ENCODE results near the gene IER3. TPM values are rescaled to one million over a fixed set of nuclear protein-coding genes. Genes with fewer than 3 reads are reported as not detected.
A peak's percentile ranks its signal among the peaks of the same experiment; 100 is the strongest.
"Not testable (repeated sequence)": the region's sequence is repeated elsewhere in the genome, so short reads cannot be mapped to it uniquely, and the experiment has no call there.

Gene IER3
- total RNA-seq, 2 experiments from 2014 or later = 10.0 to 62.7 TPM

DNA sequence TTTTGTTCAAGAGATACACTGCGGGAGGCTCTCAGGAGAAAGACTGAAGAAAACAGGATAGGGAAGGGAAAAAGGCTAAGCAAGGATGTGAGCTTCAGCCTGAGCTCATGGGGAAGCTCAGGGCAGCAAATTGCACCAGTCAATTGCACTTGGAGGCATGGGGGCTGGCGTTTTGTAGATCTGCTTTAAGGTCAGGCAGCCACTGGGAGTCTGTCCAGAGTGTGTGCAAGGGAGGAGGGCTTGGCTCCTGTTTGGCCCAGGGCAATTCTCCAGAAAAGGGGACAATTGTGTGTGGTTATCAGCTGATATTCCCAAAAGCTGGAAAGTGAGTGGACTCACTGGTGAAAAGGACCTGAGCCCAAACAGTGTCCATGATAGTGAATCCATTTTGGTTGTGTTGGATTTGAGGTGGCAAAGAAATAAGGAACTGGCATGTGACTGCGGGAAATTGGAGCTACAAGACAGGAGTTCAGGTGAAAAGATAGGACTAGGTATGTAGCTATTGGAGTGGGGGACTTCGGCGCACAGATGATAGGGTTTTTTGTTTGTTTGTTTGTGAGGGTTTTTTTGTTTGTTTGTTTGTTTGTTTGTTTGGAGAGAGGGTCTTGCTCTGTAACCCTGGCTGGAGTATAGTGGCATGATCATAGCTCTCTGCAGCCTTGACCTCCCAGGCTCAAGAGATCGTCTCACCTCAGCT, 22.3 kb upstream of the IER3 start:
- H3K9me3 Mint-ChIP-seq (ENCODE audit: low read depth) = no peaks in the 10 kb centered on the region
- CTCF ChIA-PET = interaction anchor here (0.8 to 5.3 kb wide), 7 partner anchors 11 to 63 kb away, joined by 3 to 30 read pairs (median 5); partner anchors contain the start of genes FLOT1 and IER3
- no peaks in the 10 kb centered on the region for H3K36me3 Mint-ChIP-seq
- H3K4me3 Mint-ChIP-seq = no peak overlapping the region
- H3K4me1 Mint-ChIP-seq = peaks cover 67% of the 10 kb centered on the region
- DNase-seq (no peak), ATAC-seq (no peak)
- no peaks in the 10 kb centered on the region for H3K27me3 Mint-ChIP-seq
- H3K27ac Mint-ChIP-seq = peak overlapping the region; percentile 93

DNA sequence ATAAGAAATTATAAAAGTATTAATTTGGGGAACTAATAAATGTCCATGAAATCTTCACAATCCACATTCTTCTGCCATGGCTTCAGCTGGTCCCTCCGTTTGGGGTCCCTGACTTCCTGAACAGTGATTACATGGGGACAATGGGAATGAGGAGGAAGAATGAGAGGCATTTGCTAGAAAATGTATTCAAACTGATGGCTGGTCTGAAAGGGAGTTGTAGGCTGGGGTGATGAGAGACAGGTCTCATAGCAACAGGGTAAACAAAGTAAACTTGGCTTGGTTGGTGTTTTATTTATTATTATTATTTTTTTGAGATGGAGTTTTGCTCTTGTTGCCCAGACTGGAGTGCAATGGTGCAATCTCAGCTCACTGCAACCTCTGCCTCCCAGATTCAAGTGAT, 21.1 kb upstream of the IER3 start:
- DNase-seq; H3K27ac Mint-ChIP-seq; ATAC-seq; H3K9me3 Mint-ChIP-seq (ENCODE audit: low read depth); H3K36me3 Mint-ChIP-seq; H3K4me3 Mint-ChIP-seq; H3K27me3 Mint-ChIP-seq: not testable (repeated sequence)
- peaks cover 62% of the 10 kb centered on the region for H3K4me1 Mint-ChIP-seq
- CTCF ChIA-PET = interaction anchor here (1.5 to 5.3 kb wide), 2 partner anchors 22 to 64 kb away, joined by 6 to 30 read pairs; partner anchors contain the start of genes FLOT1 and IER3

DNA sequence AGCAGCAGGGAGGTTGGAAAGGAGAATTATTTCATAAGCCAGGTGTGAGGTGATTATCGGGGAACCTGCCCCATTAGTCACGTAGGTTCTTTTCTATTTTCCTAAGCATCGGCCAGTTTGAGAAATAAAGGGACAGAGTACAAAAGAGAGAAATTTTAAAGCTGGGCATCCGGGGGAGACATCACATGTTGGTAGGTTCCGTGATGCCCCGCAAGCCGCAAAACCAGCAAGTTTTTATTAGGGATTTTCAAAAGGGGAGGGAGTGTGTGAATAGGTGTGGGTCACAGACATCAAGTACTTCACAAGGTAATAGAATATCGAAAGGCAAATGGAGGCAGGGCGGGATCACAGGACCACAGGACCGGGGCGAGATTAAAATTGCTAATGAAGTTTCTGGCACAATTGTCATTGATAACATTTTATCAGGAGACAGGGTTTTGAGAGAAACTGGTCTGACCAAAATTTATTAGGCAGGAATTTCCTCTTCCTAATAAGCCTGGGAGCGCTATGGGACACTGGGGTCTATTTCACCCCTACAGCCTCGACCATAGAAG, 20.2 kb upstream of the IER3 start:
- not testable (repeated sequence) for H3K27me3 Mint-ChIP-seq; H3K4me3 Mint-ChIP-seq; H3K27ac Mint-ChIP-seq; ATAC-seq; DNase-seq; H3K36me3 Mint-ChIP-seq; H3K9me3 Mint-ChIP-seq (ENCODE audit: low read depth)
- CTCF ChIA-PET = interaction anchor here (1.2 kb wide), 1 partner anchor 34 kb away, joined by 4 read pairs; no protein-coding TSS in a partner anchor
- peaks cover 53% of the 10 kb centered on the region for H3K4me1 Mint-ChIP-seq

DNA sequence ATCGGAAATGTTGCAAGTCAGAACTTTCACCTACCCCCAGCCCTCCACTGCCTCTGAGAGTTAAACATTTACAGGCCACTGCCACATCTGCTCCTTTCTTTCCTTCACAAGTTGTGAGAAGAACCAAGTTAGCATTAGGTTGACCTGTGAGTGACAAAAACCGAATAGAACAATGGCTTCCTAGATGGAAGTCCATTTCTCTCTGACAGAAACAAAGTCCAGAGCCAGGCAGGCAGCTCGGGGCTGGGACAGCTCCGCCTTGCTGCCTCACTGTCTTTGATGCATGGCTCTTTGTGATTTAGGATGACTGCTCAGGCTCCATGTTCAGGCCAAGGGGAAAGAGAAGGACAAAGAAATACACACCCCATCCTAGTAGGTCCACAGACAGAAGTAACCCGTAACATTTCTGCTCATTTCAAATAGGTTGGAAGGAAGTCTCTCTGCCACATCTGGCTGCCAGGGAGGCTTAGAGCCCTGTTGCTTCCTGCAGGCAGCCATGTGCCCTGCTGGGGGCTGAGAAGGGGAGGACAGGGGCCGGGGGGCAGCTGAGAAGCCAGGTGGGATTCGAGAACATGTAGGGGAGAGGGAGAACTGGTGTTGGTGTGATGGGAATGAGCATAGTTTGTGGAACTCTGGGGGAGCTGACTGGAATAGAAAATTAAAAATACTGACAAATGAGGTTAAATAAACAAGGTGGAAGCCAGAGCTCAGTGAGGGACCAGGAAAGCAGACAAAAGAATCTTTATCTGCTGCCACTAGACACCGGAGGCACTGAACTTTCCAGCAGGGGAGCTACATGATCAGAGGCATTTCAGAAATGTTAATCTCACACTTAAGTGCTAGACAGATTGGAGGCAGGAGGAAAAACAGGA, 19.5 kb upstream of the IER3 start:
- no peaks in the 10 kb centered on the region for H3K27me3 Mint-ChIP-seq
- no peak for ATAC-seq
- CTCF ChIA-PET = interaction anchor here (1.2 kb wide), 1 partner anchor 33 kb away, joined by 4 read pairs; no protein-coding TSS in a partner anchor
- DNase-seq = no peak
- H3K9me3 Mint-ChIP-seq (ENCODE audit: low read depth) = no peaks in the 10 kb centered on the region
- peak overlapping the region; percentile 17 for H3K27ac Mint-ChIP-seq
- H3K4me1 Mint-ChIP-seq = peaks cover 49% of the 10 kb centered on the region
- no peaks in the 10 kb centered on the region for H3K36me3 Mint-ChIP-seq
- H3K4me3 Mint-ChIP-seq = no peak overlapping the region

DNA sequence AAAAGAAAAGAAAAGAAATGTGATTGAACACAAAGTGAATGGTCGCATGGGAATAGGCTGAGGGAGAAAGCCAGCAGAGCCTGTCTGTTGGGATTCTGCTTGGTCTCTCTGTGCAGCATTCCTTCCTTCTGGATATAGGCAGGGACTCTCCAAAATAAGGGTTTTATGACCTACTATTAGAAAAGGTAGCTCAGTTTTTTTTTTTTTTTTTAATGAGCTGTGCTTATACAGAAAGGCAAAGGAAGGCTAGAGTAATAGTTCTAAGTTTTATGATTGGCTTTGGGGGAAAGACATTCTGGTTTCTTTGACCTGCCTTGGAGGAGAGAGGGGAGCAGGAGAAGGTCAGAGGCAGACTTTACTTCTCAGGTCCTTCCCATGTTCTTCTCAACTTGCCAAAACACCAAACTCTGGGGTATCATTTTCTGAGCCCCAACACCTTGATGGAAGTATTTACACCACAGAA, 18.8 kb upstream of the IER3 start:
- Mint-ChIP-seq H3K27ac (no peak overlapping the region), H3K9me3 (ENCODE audit: low read depth) (no peaks in the 10 kb centered on the region), H3K27me3 (no peaks in the 10 kb centered on the region), H3K4me3 (no peak overlapping the region), H3K36me3 (no peaks in the 10 kb centered on the region), H3K4me1 (peaks cover 44% of the 10 kb centered on the region)
- CTCF ChIA-PET = no interaction called here
- DNase-seq = no peak
- no peak for ATAC-seq

DNA sequence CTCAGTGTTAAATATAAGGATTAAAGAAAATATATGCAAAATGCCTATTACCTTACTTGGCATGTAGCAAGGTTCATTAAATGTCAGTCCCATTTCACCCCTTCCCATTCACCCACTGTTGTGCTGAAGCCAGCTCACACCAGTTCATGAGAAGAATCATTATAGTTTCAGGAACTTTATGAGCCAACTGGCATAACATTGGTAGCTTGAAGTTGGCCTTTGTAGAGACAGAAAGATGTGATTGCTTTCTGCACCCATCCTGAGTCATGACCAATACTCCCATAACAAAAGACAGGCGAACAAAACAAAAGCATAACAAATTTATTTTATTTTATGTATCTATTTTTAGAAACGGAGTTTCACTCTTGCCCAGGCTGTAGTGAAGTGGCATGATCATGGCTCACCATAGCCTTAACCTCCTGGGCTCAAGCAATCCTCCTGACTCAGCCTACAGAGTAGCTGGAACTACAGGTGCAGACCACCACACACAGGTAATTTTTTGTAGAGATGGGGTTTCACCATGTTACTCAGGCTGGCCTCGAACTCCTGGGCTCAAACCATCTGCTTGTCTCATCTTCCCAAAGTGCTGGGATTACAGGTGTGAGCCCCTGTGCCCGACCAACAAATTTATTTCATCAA, 17.6 kb upstream of the IER3 start:
- CTCF ChIA-PET = interaction anchor here (1.1 kb wide), 1 partner anchor 60 kb away, joined by 4 read pairs; no protein-coding TSS in a partner anchor
- no peaks in the 10 kb centered on the region for H3K27me3 Mint-ChIP-seq
- no peak overlapping the region for H3K27ac Mint-ChIP-seq
- H3K36me3 Mint-ChIP-seq = no peaks in the 10 kb centered on the region
- ATAC-seq (no peak), DNase-seq (no peak)
- H3K9me3 Mint-ChIP-seq (ENCODE audit: low read depth) = no peaks in the 10 kb centered on the region
- H3K4me3 Mint-ChIP-seq = no peak overlapping the region
- peaks cover 36% of the 10 kb centered on the region for H3K4me1 Mint-ChIP-seq

DNA sequence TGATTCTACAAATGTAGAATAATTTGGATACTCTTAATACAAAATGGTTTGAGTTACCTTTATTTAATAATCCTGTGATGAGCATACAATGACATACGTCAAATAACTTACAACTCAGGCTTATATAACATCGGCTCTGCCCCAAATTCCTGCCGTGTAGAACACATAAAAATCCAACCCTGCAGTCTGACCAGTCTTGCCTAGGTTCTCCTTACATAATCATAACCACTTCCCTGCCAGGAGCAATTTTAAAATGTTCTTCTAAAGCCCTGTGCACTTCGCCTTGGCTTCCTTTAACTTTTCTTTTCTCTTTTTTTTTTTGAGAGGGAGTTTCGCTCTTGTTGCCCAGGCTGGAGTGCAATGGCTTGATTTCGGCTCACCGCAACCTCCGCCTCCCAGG, 16.2 kb upstream of the IER3 start:
- Mint-ChIP-seq H3K9me3 (ENCODE audit: low read depth) (no peaks in the 10 kb centered on the region), H3K4me1 (peaks cover 29% of the 10 kb centered on the region), H3K36me3 (no peaks in the 10 kb centered on the region), H3K27me3 (no peaks in the 10 kb centered on the region), H3K27ac (no peak overlapping the region), H3K4me3 (no peak overlapping the region)
- ATAC-seq (no peak), DNase-seq (no peak)
- CTCF ChIA-PET = interaction anchor here (1.1 to 1.3 kb wide), 2 partner anchors 31 to 62 kb away, joined by 3 to 4 read pairs; no protein-coding TSS in a partner anchor

DNA sequence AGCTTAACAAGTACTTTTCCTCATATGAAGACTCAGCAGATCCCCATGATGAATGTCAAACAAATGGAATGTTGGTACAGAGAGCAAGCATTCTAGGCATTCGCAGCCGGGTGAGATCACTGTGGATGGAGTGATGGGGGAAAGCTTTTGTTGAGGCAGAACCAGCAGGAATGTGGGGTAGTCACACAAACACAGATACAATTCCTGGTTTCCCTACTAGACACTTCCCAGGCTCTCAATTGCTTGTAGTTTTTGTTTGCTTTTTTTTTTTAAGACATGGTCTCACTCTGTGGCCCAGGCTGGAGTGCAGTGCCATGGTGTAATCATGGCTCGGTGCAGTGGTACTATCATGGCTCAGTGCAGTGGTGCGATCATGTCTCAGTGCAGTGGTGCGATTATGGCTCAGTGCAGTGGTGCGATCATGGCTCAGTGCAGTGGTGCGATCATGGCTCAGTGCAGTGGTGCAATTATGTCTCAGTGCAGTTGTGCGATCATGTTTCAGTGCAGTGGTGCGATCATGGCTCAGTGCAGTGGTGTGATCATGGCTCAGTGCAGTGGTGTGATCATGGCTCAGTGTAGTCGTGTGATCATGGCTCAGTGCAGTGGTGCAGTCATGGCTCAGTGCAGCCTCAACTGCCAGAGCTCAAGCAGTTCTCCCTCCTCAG, 15.4 kb upstream of the IER3 start:
- Mint-ChIP-seq H3K27ac (no peak overlapping the region), H3K9me3 (ENCODE audit: low read depth) (no peaks in the 10 kb centered on the region), H3K4me3 (no peak overlapping the region), H3K36me3 (no peaks in the 10 kb centered on the region), H3K4me1 (peaks cover 27% of the 10 kb centered on the region), H3K27me3 (no peaks in the 10 kb centered on the region)
- ATAC-seq (no peak), DNase-seq (no peak)
- CTCF ChIA-PET = interaction anchor here (0.8 to 1.2 kb wide), 3 partner anchors 9 to 19 kb away, joined by 3 to 4 read pairs (median 3); no protein-coding TSS in a partner anchor

DNA sequence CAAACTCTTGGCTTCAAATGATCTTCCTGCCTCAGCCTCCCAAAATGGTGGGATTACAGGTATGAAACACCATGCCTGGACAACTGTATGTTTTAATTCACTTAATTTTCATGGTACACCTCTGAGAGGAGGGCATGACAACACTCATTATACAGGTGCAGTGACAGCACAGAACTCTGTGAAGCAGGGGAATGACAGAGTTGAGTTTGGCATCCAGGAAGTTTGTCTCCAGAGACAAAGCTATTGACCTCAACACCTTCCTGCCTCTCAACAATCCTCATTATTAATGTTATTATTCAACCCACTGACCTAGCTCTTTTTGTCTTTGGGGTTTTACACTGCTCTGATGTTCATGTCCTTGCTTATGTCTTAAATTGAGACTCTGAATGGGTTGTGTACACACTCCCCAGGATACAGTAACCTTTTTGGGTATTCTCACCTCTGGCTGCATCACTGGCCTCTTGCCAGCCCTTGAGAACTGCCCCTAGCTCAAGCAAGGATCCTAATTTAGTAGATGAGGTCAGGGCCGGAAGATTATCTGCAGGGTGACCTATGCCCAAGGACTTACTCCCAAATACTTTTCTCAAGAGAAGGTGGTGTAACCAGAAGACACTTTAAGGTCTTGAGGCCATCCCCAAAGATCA, 13.0 kb upstream of the IER3 start:
- Mint-ChIP-seq H3K27ac (no peak overlapping the region), H3K4me3 (no peak overlapping the region), H3K4me1 (peaks cover 13% of the 10 kb centered on the region), H3K36me3 (no peaks in the 10 kb centered on the region), H3K9me3 (ENCODE audit: low read depth) (no peaks in the 10 kb centered on the region), H3K27me3 (no peaks in the 10 kb centered on the region)
- DNase-seq = no peak
- no peak for ATAC-seq
- CTCF ChIA-PET = interaction anchor here (0.7 to 1.6 kb wide), 3 partner anchors 11 to 54 kb away, joined by 3 to 5 read pairs (median 3); no protein-coding TSS in a partner anchor

DNA sequence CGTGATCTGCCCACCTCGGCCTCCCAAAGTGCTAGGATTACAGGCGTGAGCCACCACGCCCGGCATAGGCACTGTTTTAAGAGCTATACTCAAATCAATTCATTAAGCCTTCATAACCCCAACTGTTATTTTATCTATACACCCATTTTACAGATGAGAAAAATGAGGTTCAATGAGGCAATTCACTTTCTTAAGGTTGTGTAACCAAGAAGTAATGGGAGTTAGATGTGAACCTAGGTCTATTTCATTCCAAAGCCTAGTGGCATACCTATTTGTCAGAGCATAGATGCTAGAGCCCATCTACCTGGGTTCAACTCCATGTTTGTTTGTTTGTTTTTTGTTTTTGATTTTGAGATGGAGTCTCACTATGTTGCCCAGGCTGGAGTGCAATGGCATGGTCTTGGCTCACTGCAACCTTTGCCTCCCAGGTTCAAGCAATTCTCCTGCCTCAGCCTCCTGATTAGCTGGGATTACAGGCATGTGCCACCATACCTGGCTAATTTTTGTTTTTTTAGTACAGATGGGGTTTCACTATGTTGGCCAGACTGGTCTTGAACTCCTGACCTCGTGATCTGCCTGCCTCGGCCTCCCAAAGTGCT, 12.2 kb upstream of the IER3 start:
- not testable (repeated sequence) for ATAC-seq; H3K36me3 Mint-ChIP-seq; H3K27ac Mint-ChIP-seq; H3K4me1 Mint-ChIP-seq; H3K4me3 Mint-ChIP-seq; DNase-seq; H3K9me3 Mint-ChIP-seq (ENCODE audit: low read depth); H3K27me3 Mint-ChIP-seq
- CTCF ChIA-PET = interaction anchor here (0.8 to 1.6 kb wide), 5 partner anchors 12 to 346 kb away, joined by 3 to 5 read pairs (median 3); partner anchors contain the start of gene IER3

DNA sequence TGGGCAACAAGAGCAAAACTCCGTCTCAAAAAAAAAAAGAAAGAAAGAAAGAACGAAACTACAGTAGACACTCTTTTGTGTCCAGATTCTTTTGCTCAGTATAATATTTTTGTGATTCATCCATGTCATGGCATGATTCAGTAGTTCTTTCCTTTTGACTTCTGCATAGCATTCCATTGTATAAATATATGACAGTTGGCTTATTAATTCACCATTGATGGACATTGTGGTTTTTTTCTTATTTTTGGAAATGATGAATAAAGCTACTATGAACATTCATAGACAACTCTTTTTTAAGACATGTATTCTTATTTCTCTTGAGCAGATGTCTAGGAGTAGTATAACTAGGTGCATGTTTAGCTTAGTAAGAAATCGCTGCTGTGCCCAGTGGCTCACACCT, 10.3 kb upstream of the IER3 start:
- ATAC-seq = no peak
- CTCF ChIA-PET = interaction anchor here (1.1 to 1.3 kb wide), 2 partner anchors 13 to 73 kb away, joined by 3 to 5 read pairs; no protein-coding TSS in a partner anchor
- H3K4me1 Mint-ChIP-seq = peaks cover 9% of the 10 kb centered on the region

More for the DNA sequence above, 10.3 kb upstream of the IER3 start:
- no peaks in the 10 kb centered on the region for H3K36me3 Mint-ChIP-seq
- no peak overlapping the region for H3K4me3 Mint-ChIP-seq
- no peaks in the 10 kb centered on the region for H3K9me3 Mint-ChIP-seq (ENCODE audit: low read depth)
- no peaks in the 10 kb centered on the region for H3K27me3 Mint-ChIP-seq
- no peak for DNase-seq
- H3K27ac Mint-ChIP-seq = no peak overlapping the region
